GM19455 (cell line): ENCODE results near the gene SLC27A6.
"Not testable (repeated sequence)": the region's sequence is repeated elsewhere in the genome, so short reads cannot be mapped to it uniquely, and the experiment has no call there.

ENCODE experiments used
- ATAC-seq: cut with Tn5 transposase; IDR thresholded peaks from one replicate; pipeline ENCODE4 v1.9.1; 2021; ENCODE audit not compliant: unreplicated experiment

Gene SLC27A6, protein sequence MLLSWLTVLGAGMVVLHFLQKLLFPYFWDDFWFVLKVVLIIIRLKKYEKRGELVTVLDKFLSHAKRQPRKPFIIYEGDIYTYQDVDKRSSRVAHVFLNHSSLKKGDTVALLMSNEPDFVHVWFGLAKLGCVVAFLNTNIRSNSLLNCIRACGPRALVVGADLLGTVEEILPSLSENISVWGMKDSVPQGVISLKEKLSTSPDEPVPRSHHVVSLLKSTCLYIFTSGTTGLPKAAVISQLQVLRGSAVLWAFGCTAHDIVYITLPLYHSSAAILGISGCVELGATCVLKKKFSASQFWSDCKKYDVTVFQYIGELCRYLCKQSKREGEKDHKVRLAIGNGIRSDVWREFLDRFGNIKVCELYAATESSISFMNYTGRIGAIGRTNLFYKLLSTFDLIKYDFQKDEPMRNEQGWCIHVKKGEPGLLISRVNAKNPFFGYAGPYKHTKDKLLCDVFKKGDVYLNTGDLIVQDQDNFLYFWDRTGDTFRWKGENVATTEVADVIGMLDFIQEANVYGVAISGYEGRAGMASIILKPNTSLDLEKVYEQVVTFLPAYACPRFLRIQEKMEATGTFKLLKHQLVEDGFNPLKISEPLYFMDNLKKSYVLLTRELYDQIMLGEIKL

DNA sequence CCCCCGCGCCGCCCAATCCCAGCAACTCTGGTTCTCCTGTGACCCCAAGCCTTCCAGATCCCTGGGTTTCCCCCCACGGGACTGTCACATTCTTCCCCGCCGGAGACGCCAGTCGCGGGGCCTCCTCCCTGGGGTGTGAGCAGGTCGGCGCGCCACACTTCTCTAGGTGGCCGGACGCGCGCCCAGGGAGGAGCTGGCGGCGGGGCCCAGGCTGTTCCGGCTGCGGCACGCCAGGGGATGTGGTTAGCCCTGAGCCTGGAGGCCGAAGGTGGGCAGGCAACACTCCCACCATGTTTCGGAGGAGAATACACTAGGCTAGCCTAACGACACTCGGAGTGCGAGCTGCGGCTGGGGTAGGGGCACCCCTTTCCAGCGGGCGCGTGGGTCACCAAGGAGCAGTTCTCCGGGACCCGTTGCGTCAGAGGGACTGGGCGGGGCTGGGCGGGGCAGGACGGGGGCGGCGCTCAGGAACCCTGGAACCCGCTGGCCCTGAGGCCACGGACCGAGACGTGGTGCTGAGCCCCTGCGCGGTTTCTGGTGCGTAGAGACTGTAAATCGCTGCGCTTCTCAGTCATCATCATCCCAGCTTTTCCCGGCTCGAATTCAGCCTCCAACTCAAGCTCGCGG lies at the start of gene SLC27A6:
SLC27A6 (plus strand) TSS at position 478 of the 627 bp plus-strand sequence. CDS start 650 bp downstream, outside the sequence.
- ATAC-seq: no peak

DNA sequence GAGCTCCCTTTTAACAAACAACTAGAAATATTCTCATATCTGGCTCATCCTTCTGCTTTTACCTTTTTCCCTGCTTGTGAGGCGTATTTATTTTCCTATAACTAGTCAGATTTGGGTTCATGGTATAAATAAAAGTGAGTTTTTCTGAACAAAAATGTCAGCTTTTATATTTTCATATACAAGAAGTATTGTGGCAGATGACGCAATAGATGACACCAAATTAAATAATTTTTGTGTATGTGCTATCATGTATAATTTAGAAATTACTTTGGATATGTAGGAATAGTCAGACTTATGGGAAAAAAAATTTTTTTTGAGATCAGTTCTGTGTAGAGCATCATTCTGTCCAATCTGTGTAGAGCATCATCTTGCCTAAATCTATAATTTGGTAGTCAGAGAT lies 45.7 kb upstream of the SLC27A6 start:
- no peak for ATAC-seq

DNA sequence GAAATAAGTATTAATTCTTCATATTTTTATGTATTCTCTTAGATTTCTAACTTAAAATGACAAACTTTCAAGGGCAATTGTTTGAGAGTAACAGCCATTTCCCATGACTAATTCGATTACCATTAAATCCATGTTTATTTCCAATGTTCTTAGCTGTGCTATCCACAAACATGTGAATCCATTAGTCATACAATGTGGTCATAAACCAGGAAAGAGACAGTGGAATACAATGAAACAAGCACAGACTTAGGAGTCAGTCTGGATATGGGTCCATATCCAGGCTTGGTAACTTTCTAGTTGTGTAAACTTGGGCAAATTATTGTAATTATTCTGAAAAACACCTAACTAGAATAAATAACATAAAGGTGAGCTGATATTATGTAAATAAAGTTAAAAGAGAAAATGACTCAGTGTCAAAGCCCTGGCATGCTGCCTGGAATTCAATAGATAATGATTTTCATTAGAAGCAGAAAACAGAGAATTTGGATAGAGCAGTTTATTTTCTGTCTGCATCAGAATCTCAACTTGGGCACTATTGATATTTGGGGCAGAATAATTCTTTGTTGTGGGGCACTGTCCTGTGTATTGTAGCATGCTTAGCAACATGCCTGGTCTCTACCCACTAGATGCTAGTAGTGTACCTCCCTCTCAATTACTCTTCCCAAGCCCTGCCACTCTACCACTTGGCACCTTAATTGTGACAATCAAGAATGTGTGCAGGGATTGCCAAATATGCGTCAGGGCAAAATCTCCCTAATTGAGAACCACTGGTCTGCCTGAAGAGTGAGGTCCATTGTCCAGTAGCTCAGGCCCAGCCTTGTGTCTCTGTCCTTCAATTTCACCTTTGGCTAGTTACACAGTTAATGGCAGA lies 44.7 kb upstream of the SLC27A6 start:
- ATAC-seq: no peak

DNA sequence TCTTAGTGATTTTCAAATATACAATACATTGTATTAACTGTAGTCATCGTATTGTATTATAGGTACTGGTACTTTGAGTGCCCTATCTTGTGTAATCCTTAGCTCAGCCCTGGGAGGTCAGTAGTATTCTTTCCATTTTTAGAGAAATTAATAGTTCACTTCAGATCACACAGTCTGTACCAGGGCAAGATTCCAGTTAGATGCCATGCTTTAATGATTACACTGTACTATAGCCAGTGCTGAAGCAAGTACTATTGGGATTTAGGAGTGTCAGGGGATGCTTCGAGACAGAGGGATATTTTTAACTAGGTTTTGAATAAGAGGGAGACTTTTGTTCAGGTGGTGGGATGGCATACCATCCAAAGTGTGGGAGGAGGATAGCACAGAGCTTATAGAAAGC lies 41.0 kb upstream of the SLC27A6 start:
- ATAC-seq: no peak

DNA sequence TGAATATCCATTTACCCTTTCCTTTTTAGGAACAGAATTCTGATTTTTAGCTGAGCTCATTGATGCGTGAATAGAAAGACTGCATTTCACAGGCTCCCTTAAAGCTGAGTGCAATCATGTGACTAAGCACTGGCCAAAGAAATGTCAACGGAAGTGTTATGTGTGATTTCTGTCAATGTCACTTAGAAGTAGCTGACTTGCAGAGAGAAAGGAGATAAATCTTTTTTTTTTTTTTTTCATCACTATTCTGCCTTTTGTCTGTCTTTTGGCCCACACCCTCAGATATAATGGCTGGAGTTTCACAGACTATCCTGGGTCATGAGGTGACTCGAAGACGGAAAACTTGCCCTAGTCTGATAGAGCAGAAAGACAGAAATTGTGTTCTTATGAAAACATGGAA lies 39.3 kb upstream of the SLC27A6 start:
- no peak for ATAC-seq

DNA sequence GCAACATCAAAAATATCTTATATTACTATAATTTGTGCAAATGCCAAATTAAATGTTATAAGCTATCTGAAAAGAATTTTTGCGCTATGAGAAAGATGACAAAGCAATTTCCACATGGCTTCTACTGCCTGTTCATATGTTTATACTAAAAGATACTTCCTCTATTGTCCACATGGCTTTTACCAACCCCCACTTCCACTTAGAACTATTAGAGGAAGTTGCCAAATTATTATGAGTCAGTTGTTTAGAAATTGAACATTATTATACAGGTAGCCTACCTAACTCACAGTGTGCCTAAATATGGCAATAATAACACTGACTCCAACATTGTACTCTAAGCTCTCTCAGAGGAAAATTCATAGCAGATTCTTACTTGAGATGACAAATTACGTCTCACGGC lies 37.6 kb upstream of the SLC27A6 start:
- ATAC-seq: no peak

DNA sequence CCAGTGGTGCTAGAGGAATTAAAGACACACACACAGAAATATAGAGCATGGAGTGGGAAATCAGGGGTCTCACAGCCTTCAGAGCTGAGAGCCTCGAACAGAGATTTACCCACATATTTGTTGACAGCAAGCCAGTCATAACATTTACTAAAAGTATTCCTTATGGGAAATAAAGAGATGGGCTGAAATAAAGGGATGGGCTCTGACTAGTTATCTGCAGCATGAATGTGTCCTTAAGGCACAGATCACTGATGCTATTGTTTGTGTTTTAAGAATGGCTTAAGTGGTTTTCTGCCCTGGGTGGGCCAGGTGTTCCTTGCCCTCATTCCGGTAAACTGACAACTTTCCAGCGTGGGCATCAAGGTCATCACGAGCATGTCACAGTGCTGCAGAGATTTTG lies 33.1 kb upstream of the SLC27A6 start:
- ATAC-seq: not testable (repeated sequence)

DNA sequence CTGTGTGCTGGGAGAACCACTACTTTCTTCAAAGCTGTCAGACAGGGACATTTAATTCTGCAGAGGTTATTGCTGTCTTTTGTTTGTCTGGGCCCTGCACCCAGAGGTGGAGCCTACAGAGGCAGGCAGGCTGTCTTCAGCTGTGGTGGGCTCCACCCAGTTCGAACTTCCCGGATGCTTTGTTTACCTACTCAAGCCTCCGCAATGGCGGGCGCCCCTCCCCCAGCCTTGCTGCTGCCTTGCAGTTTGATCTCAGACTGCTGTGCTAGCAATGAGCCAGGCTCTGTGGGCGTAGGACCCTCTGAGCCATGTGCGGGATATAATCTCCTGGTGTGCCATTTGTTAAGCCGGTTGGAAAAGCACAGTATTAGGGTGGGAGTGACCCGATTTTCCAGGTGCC lies 22.2 kb upstream of the SLC27A6 start:
- not testable (repeated sequence) for ATAC-seq

DNA sequence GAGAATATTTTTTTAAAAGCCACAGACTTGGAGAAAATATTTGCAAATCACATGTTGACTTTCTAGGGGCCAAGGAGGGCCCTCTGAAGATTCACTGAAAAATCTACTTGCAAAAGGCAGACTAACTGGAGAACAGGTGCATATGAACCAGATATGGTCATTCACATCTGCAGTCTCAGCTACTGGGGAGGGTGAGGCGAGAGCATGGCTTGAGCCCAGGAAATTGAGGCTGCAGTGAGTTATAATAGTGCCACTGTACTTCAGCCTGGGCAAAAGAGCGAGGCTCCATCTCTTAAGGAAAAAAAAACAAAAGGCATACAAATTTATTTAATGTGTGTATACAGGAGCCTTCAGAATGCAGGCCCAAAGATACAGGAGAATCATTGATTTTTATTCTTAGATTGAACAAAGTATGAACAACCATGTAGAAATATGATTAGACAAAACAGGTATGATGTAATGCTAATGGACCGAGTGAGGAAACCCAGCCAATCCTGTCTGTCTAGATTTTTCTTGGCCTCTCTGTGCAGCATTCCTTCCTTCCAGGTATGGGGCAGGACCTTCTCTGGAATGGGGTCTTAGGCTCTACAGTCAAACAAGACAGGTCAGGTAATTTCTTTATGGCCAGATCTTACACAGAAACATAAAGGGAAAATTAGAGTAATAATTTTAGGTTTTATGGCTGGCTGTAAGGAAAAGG lies 15.3 kb upstream of the SLC27A6 start:
- ATAC-seq: no peak

DNA sequence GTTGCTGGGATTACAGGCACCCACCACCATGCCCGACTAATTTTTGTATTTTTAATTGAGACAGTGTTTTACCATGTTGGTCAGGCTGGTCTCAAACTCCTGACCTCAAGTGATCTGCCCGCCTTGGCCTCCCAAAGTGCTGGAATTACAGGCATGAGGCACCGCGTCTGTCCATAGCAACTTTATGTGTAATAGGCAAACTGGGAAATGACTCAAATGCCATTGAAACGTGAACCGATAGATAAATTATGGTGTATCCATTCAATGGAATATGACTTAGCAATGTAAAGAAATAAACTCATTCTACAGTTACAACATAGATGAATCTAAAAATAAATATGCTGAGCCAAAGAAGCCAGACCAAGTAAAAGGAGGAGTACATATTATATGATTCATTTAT lies 14.0 kb upstream of the SLC27A6 start:
- not testable (repeated sequence) for ATAC-seq

DNA sequence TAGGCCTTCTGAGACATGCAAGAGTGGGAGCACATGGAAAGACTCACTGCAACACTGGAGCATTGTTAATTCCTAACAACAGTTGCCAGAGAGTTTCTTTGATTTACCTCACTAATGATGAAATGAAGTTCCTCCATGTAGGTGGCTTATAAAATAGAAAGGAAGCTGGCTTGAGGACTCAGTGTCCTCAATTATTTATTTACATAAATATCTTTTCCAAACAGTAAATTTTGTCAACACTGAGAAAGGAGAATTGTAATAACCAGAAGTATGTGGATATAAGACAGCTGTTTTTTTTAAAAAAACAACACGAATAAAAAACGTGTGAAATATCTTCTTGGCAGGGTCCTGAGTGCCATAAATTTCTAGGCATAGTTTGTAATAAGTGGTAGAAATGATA lies 9.1 kb upstream of the SLC27A6 start:
- ATAC-seq: no peak

DNA sequence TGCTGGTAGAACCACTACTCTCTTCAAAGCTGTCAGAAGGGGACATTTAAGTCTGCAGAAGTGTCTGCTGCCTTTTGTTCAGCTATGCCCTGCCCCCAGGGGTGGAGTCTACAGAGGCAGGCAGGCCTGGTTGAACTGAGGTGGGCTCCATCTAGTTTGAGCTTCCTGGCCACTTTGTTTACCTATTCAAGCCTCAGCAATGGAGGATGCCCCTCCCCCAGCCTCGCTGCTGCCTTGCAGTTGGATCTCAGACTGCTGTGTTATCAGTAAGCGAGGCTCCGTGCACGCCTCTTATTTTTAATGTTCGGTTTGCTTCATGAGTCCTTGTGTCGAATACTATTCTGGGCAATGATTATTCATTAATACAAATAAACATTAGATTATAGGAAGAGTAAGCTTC lies 3.1 kb upstream of the SLC27A6 start:
- no peak for ATAC-seq

DNA sequence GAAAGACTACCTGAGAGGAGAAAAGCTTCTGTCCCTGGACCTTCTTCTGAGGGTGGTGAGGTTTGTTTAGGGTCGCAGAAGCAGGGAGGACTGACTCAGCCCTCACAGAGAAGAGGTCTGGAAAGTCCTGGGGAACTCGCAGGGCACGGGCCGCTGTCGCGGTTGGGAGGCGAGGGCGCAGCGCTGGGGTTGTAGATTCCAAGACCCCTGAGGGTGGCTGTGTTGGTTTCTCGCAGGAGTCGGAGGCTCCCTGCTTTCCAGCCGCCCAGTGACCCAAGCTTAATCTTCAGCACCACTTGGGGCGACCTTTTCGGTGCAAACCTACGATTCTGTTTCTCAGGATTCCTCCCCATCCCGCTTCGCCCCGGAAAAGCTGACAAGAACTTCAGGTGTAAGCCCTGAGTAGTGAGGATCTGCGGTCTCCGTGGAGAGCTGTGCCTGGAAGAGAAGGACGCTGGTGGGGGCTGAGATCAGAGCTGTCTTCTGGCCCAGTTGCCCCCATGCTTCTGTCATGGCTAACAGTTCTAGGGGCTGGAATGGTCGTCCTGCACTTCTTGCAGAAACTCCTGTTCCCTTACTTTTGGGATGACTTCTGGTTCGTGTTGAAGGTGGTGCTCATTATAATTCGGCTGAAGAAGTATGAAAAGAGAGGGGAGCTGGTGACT lies 482 bp downstream of the SLC27A6 start:
- ATAC-seq: no peak

DNA sequence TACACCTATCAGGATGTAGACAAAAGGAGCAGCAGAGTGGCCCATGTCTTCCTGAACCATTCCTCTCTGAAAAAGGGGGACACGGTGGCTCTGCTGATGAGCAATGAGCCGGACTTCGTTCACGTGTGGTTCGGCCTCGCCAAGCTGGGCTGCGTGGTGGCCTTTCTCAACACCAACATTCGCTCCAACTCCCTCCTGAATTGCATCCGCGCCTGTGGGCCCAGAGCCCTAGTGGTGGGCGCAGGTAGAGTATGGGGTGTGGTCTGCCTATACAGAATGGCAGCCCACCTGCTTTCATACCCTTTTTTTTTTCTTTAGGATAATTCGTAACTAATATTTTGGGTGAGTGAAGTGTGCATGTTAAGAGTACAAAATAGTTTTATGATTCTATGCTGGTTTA lies 1.1 kb downstream of the SLC27A6 start:
- ATAC-seq: no peak

DNA sequence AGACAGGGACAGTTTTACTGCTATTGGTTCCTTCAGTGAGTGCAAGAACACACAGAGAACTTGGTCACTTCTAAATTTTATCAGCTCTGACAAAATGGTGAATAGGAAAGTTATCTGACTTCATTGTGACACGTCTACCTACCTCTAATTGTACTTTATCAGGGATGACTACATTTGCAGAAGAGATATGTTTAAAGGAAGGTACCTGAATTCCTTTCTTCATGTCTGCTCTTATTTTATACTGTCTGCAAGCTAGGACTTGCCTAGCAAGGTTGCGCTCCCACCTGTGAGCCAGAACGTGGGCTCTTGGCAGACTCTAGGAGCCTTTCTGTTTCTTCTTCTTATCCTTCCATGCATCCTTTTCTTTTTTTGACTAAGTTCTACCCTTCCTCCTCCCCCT lies 1.6 kb downstream of the SLC27A6 start:
- ATAC-seq: no peak

DNA sequence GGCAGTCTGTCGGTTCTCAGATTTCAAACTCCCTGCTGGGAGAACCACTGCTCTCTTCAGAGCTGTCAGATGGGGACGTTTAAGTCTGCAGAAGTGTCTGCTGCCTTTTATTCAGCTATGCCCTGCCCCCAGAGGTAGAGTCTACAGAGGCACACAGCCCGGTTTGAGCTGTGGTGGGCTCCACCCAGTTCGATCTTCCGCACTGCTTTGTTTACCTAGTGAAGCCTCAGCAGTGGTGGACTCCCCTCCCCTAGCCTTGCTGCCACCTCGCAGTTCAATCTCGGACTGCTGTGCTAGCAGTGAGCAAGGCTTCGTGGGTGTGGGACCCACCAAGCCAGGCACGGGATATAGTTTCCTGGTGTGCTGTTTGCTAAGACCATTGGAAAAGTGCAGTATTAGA lies 8.0 kb downstream of the SLC27A6 start:
- ATAC-seq: no peak

DNA sequence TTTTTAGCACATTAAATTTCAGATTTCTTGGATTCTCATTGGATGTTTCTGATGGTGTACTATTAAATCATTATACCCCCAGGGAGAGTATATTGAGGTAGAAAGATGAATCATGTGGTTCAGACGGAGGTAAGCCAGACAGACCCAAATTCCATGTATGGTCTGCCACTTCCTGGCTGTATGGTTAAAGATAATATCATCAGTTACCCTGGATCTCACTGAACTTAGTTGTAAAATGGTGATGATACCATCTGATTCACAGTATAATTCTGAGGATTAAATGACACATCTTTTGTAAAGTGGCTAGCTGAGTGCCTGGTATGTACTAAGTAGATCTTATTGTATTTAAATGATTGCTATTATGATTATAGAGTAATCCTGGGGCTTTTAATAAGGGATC lies 9.3 kb downstream of the SLC27A6 start:
- ATAC-seq: no peak

DNA sequence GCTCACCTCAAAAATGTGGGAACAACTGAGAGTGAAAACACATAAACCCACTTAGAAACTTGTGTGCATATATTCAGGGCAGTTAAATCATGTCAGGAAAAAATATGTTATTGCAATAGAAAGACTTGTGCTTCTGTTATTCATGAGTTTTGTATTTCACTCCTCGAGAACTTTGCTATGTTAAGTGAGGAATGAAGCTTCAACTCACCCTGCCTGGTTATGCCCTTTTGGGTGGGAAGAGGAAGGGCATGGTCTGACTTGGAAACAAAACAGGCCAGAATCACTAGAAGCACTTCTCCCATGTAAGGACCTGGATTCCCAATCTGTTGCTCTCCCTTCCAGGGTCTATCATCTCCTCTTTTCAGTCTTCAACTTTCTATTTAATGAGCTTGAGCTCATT lies 14.5 kb downstream of the SLC27A6 start:
- ATAC-seq: no peak

DNA sequence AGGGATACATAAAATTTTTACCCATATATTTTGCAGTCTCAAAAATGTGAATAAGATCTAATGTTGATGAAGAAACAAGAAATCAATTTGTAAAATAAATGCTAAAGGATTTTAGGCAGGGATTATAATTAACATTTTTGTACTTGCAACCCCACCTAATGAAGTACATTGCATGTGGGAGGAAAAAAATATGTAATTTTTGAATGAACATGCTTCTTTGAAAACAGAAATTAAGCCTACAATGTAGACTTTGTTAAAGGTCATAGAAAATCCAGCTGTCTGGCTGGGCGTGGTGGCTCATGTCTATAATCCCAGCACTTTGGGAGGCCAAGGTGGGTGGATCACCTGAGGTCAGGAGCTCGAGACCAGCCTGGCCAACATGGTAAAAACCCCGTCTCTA lies 15.6 kb downstream of the SLC27A6 start:
- no peak for ATAC-seq

DNA sequence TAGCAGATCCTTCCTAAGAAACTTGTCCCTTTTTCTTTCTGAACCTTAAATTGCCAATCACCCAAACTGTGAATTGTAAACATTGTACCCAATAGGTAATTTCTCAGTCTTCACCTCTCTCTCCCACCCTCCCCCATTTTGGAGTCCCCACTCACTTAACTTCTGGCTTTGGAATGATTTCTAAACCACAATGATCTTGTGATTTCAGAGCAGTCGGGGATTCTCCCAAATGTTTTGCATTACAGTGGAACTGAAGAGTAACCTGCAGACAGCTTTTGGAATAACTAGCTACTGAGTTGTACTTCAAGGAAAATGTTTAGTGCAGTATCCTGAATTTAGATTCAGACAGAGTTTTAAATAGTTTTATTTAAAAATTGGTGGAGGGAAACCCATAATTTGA lies 19.2 kb downstream of the SLC27A6 start:
- ATAC-seq: no peak
